HG03103 (cell line): Measurements from ENCODE around the gene AP2S1.
"Not testable (repeated sequence)": the region's sequence is repeated elsewhere in the genome, so short reads cannot be mapped to it uniquely, and the experiment has no call there.

ENCODE experiments used
- ATAC-seq: cut with Tn5 transposase; IDR thresholded peaks from one replicate; pipeline ENCODE4 v1.9.1; 2021; ENCODE audit warnings: low read depth; ENCODE audit not compliant: unreplicated experiment

AP2S1 gene

GRCh38 chr19:46809534-46810272 is 40.9 kb downstream of the AP2S1 start:
- no peak for ATAC-seq

- ATAC-seq, result no peak
Measured at GRCh38 chr19:46806656-46807055, 44.0 kb downstream of the AP2S1 start.

GRCh38 chr19:46804432-46804831 is 46.2 kb downstream of the AP2S1 start:
- ATAC-seq, result not testable (repeated sequence)

- ATAC-seq, result no peak
Measured at GRCh38 chr19:46803555-46803954, 47.1 kb downstream of the AP2S1 start.

GRCh38 chr19:46802152-46802551 is 48.5 kb downstream of the AP2S1 start:
- ATAC-seq, result no peak

GRCh38 chr19:46798713-46799112 is 51.9 kb downstream of the AP2S1 start:
- ATAC-seq, result no peak

- no peak for ATAC-seq
Measured at GRCh38 chr19:46797881-46798280, 52.8 kb downstream of the AP2S1 start.

- no peak for ATAC-seq
Measured at GRCh38 chr19:46791944-46792343, 58.7 kb downstream of the AP2S1 start.

GRCh38 chr19:46789371-46789770 is 61.3 kb downstream of the AP2S1 start:
- no peak for ATAC-seq

- ATAC-seq, result no peak
Measured at GRCh38 chr19:46788968-46789338, 61.7 kb downstream of the AP2S1 start.

GRCh38 chr19:46788262-46788967 is 62.2 kb downstream of the AP2S1 start, which contains the start of gene SLC1A5:
Gene SLC1A5 (minus strand): TSS chr19:46788594. CDS start chr19:46787965, 629 bp downstream.
- ATAC-seq, result peak; percentile 56
